Caco-2 (cell line): ENCODE results near the gene WDR82. TPM values are rescaled to one million over a fixed set of nuclear protein-coding genes. Genes with fewer than 3 reads are reported as not detected.

Experiments used
- BruUV-seq: library from RNA; stranded (reverse); fragments of 400-500 nt; replicated peaks from 2 replicates; lab custom pipeline; 2021; lab: Mats Ljungman, UMichigan
- CTCF ChIA-PET: fragments of 300-600 bp; sonication (Branson Sonifier 250); formaldehyde crosslinking; loops from one replicate; lab custom pipeline; 2022; ENCODE audit warnings: antibody characterized with exemption; lab: Charles Lee
- POLR2A ChIA-PET: fragments of 300-600 bp; sonication (Branson Sonifier 250); formaldehyde crosslinking; loops from one replicate; lab custom pipeline; 2022; ENCODE audit warnings: antibody characterized with exemption; lab: Charles Lee
- DNase-seq, 2 experiments: peaks; one replicate each; pipeline versions ENCODE4 v3.0.0 to v3.0.0-alpha.2; 2020 to 2022
- H3K27me3 ChIP-seq: replicated peaks from 2 replicates; pipeline ENCODE4 v1.6.0; 2011; ENCODE audit warnings: low read length; ENCODE audit not compliant: control insufficient read depth, insufficient read depth
- H3K36me3 ChIP-seq: 2 replicates; pipeline ENCODE4 v1.5.1; 2011; ENCODE audit warnings: low read length; ENCODE audit not compliant: control insufficient read depth, insufficient read depth
- H3K4me1 ChIP-seq: fragments of 250-450 bp; sonication (Bioruptor Pico); 2 replicates; pipeline ENCODE4 v1.5.1; 2020; ENCODE audit warnings: mild to moderate bottlenecking
- H3K4me3 ChIP-seq: 2 replicates; pipeline ENCODE4 v1.5.1; 2011; ENCODE audit warnings: low read depth, mild to moderate bottlenecking, control low read depth, low read length
- H3K9me3 ChIP-seq: fragments of 250-450 bp; sonication (Bioruptor Pico); 2 replicates; pipeline ENCODE4 v1.5.1; 2020; ENCODE audit warnings: mild to moderate bottlenecking, moderate library complexity
- H3K27ac Mint-ChIP-seq: one replicate; pipeline ENCODE4 v1.8.0; 2022; ENCODE audit warnings: mixed read lengths; ENCODE audit not compliant: unreplicated experiment
- H3K27me3 Mint-ChIP-seq: one replicate; pipeline ENCODE4 v1.8.0; 2022; ENCODE audit warnings: mixed read lengths; ENCODE audit not compliant: insufficient read depth, unreplicated experiment
- H3K36me3 Mint-ChIP-seq: one replicate; pipeline ENCODE4 v1.8.0; 2022; ENCODE audit warnings: mild to moderate bottlenecking, mixed read lengths; ENCODE audit not compliant: insufficient read depth, unreplicated experiment
- H3K4me1 Mint-ChIP-seq: one replicate; pipeline ENCODE4 v1.8.0; 2022; ENCODE audit warnings: low read depth, mixed read lengths; ENCODE audit not compliant: unreplicated experiment
- H3K4me3 Mint-ChIP-seq: one replicate; pipeline ENCODE4 v1.8.0; 2022; ENCODE audit warnings: mild to moderate bottlenecking, moderate library complexity, mixed read lengths; ENCODE audit not compliant: unreplicated experiment
- H3K9me3 Mint-ChIP-seq: one replicate; pipeline ENCODE4 v1.8.0; 2022; ENCODE audit warnings: mixed read lengths; ENCODE audit not compliant: unreplicated experiment
- CTCF ChIP-seq, 2 experiments: fragments of 200-600 bp in 1 of 2; IDR thresholded peaks; 1 replicate in 1 of 2; 2 replicates in 1 of 2; pipeline versions ENCODE4 v1.5.1 to v1.8.0; 2011 to 2022; ENCODE audit warnings: antibody characterized with exemption in 1 of 2, control low read depth in 1 of 2, inconsistent platforms in 1 of 2, low read depth in 1 of 2, low read length in 1 of 2, mild to moderate bottlenecking in 1 of 2, moderate library complexity in 1 of 2; ENCODE audit not compliant: insufficient read depth in 1 of 2, severe bottlenecking in 1 of 2, unreplicated experiment in 1 of 2
- intact Hi-C: fragments of 100-400 bp; cut with micrococcal nuclease; formaldehyde crosslinking; loops from one replicate; pipeline ENCODE4 v1.10.0; 2022; ENCODE audit not compliant: unreplicated experiment
- total RNA-seq: library from RNA; stranded (reverse); gene quantifications from 2 replicates; pipeline ENCODE4 v1.2.3, GENCODE V29; 2022

Gene WDR82
- total RNA-seq, 1 experiment from 2014 or later = 67.1 TPM

GRCh38 chr3:52227117-52227516 is 51.3 kb downstream of the WDR82 start:
- peaks cover 3% of the 10 kb centered on the region; the same call in 1 of the 2 replicates for H3K36me3 ChIP-seq
- H3K4me3 Mint-ChIP-seq = no peak overlapping the region
- CTCF ChIA-PET = no interaction called here
- no peaks in the 10 kb centered on the region for H3K27me3 Mint-ChIP-seq
- no peaks in the 10 kb centered on the region for H3K4me1 Mint-ChIP-seq
- no peak overlapping the region for H3K27ac Mint-ChIP-seq
- no peak for TF ChIP-seq CTCF (IDR thresholded peaks at IDR 0.05; ENCODE audit: insufficient read depth in 1 of 2, low read depth in 1 of 2, low read length in 1 of 2, severe bottlenecking in 1 of 2, unreplicated experiment in 1 of 2)
- H3K9me3 ChIP-seq = no peaks in the 10 kb centered on the region
- no peak overlapping the region for H3K4me3 ChIP-seq
- intact Hi-C loops = no loop called here
- no peaks in the 10 kb centered on the region for H3K27me3 ChIP-seq
- BruUV-seq = no TSS peak
- peaks cover 8% of the 10 kb centered on the region for H3K36me3 Mint-ChIP-seq
- POLR2A ChIA-PET = no interaction called here
- peaks cover 4% of the 10 kb centered on the region; the same call in 1 of the 2 replicates for H3K4me1 ChIP-seq
- no peak for DNase-seq
- H3K9me3 Mint-ChIP-seq = no peaks in the 10 kb centered on the region

GRCh38 chr3:52226229-52226817 is 52.1 kb downstream of the WDR82 start:
- Mint-ChIP-seq H3K36me3 (peaks cover 8% of the 10 kb centered on the region), H3K4me3 (no peak overlapping the region), H3K27ac (peak overlapping the region; percentile 12), H3K27me3 (no peaks in the 10 kb centered on the region), H3K4me1 (no peaks in the 10 kb centered on the region), H3K9me3 (no peaks in the 10 kb centered on the region)
- Histone ChIP-seq H3K9me3 (no peaks in the 10 kb centered on the region), H3K27me3 (no peaks in the 10 kb centered on the region), H3K36me3 (peaks cover 2% of the 10 kb centered on the region; the same call in 1 of the 2 replicates), H3K4me1 (peaks cover 4% of the 10 kb centered on the region; the same call in 1 of the 2 replicates), H3K4me3 (no peak overlapping the region)
- no peak for TF ChIP-seq CTCF (IDR thresholded peaks at IDR 0.05; ENCODE audit: insufficient read depth in 1 of 2, low read depth in 1 of 2, low read length in 1 of 2, severe bottlenecking in 1 of 2, unreplicated experiment in 1 of 2)
- BruUV-seq = no TSS peak
- intact Hi-C loops = no loop called here
- CTCF ChIA-PET = no interaction called here
- POLR2A ChIA-PET = no interaction called here
- no peak for DNase-seq

- intact Hi-C loops = no loop called here
- BruUV-seq = no TSS peak
- Histone ChIP-seq H3K36me3 (no peaks in the 10 kb centered on the region), H3K27me3 (no peaks in the 10 kb centered on the region), H3K4me3 (no peak within 1 kb of the TSS), H3K9me3 (no peaks in the 10 kb centered on the region), H3K4me1 (peaks cover 4% of the 10 kb centered on the region; the same call in 1 of the 2 replicates)
- Mint-ChIP-seq H3K9me3 (no peaks in the 10 kb centered on the region), H3K4me3 (no peak within 1 kb of the TSS), H3K27me3 (no peaks in the 10 kb centered on the region), H3K4me1 (no peaks in the 10 kb centered on the region), H3K27ac (peak within 1 kb of the TSS; percentile 12), H3K36me3 (peaks cover 8% of the 10 kb centered on the region)
- TF ChIP-seq CTCF (IDR thresholded peaks at IDR 0.05; ENCODE audit: insufficient read depth in 1 of 2, low read depth in 1 of 2, low read length in 1 of 2, severe bottlenecking in 1 of 2, unreplicated experiment in 1 of 2) = no peak
- ChIA-PET POLR2A (no interaction called here), CTCF (no interaction called here)
- peak; percentile 52 to 62 for DNase-seq
These were observed 52.8 kb downstream of the WDR82 start, which contains the start of gene TLR9 for GRCh38 chr3:52225452-52226228. TLR9 (minus strand) TSS chr3:52225645; CDS start chr3:52225529, 116 bp downstream.
